H9 (cell line): ENCODE data around the gene RBPJ. TPM values are rescaled to one million over a fixed set of nuclear protein-coding genes. Genes with fewer than 3 reads are reported as not detected.

Experiments used
- DNase-seq: peaks from one replicate; pipeline ENCODE4 v3.0.0-alpha.2; 2017
- H2AFZ ChIP-seq: one replicate; pipeline ENCODE4 v1.6.1; 2013; ENCODE audit warnings: mild to moderate bottlenecking, low read length, control low read depth, moderate library complexity
- H2AK5ac ChIP-seq: 2 replicates; pipeline ENCODE4 v1.6.1; 2013; ENCODE audit warnings: low read length, control low read depth, mixed read lengths; ENCODE audit not compliant: insufficient read length
- H2BK120ac ChIP-seq: one replicate; pipeline ENCODE4 v1.6.1; 2013; ENCODE audit warnings: low read depth, mild to moderate bottlenecking, low read length, control low read depth, inconsistent platforms; ENCODE audit not compliant: poor library complexity, severe bottlenecking
- H2BK12ac ChIP-seq: 2 replicates; pipeline ENCODE4 v1.6.1; 2013; ENCODE audit warnings: low read length, control low read depth, mixed read lengths, low read depth; ENCODE audit not compliant: insufficient read length
- H2BK15ac ChIP-seq: 2 replicates; pipeline ENCODE4 v1.6.1; 2013; ENCODE audit warnings: low read depth, low read length, control low read depth
- H2BK20ac ChIP-seq: one replicate; pipeline ENCODE4 v1.6.1; 2013; ENCODE audit warnings: low read depth, mild to moderate bottlenecking, low read length, control low read depth, inconsistent platforms; ENCODE audit not compliant: poor library complexity, severe bottlenecking
- H2BK5ac ChIP-seq: 2 replicates; pipeline ENCODE4 v1.6.1; 2013; ENCODE audit warnings: low read length, control low read depth, mixed read lengths; ENCODE audit not compliant: insufficient read length
- H3K14ac ChIP-seq: 2 replicates; pipeline ENCODE4 v1.6.1; 2013; ENCODE audit warnings: low read length, control low read depth; ENCODE audit not compliant: insufficient read depth
- H3K18ac ChIP-seq: 2 replicates; pipeline ENCODE4 v1.6.1; 2013; ENCODE audit warnings: low read depth, mild to moderate bottlenecking, mixed read lengths, low read length, control low read depth; ENCODE audit not compliant: insufficient read length
- H3K23ac ChIP-seq: 2 replicates; pipeline ENCODE4 v1.6.1; 2013; ENCODE audit warnings: low read length, control low read depth, mixed read lengths, low read depth; ENCODE audit not compliant: insufficient read length
- H3K23me2 ChIP-seq: 2 replicates; pipeline ENCODE4 v1.6.1; 2013; ENCODE audit warnings: low read depth, mild to moderate bottlenecking, mixed read lengths, low read length, control low read depth; ENCODE audit not compliant: insufficient read length, poor library complexity, severe bottlenecking
- H3K27ac ChIP-seq: 2 replicates; pipeline ENCODE4 v1.5.1; 2013; ENCODE audit warnings: low read length, control low read depth, mixed read lengths, low read depth; ENCODE audit not compliant: insufficient read length
- H3K27me3 ChIP-seq: 2 replicates; pipeline ENCODE4 v1.6.1; 2013; ENCODE audit warnings: low read length, control low read depth, inconsistent platforms; ENCODE audit not compliant: insufficient read depth
- H3K4ac ChIP-seq: 2 replicates; pipeline ENCODE4 v1.6.1; 2013; ENCODE audit warnings: low read depth, mild to moderate bottlenecking, control low read depth, inconsistent platforms, low read length, moderate library complexity
- H3K4me1 ChIP-seq: 2 replicates; pipeline ENCODE4 v1.6.1; 2013; ENCODE audit warnings: low read length, control low read depth, inconsistent platforms; ENCODE audit not compliant: insufficient read depth
- H3K4me2 ChIP-seq: 2 replicates; pipeline ENCODE4 v1.6.1; 2013; ENCODE audit warnings: low read length, control low read depth, mixed read lengths; ENCODE audit not compliant: insufficient read length, insufficient read depth
- H3K56ac ChIP-seq: 2 replicates; pipeline ENCODE4 v1.6.1; 2013; ENCODE audit warnings: low read depth, mild to moderate bottlenecking, mixed read lengths, low read length, control low read depth; ENCODE audit not compliant: insufficient read length
- H3K79me1 ChIP-seq: 2 replicates; pipeline ENCODE4 v1.6.1; 2013; ENCODE audit warnings: low read depth, mild to moderate bottlenecking, moderate library complexity, low read length, control low read depth, inconsistent platforms; ENCODE audit not compliant: insufficient read depth, poor library complexity, severe bottlenecking
- H3K79me2 ChIP-seq: 2 replicates; pipeline ENCODE4 v1.6.1; 2013; ENCODE audit warnings: low read length, control low read depth, inconsistent platforms; ENCODE audit not compliant: insufficient read depth
- H3K9ac ChIP-seq: 2 replicates; pipeline ENCODE4 v1.6.1; 2013; ENCODE audit warnings: low read length, control low read depth, mixed read lengths; ENCODE audit not compliant: insufficient read length; ENCODE audit errors: extremely low read depth
- H3K9me3 ChIP-seq: one replicate; pipeline ENCODE4 v1.6.1; 2013; ENCODE audit warnings: low read depth, low read length, inconsistent platforms; ENCODE audit not compliant: control insufficient read depth
- H3T11ph ChIP-seq: one replicate; pipeline ENCODE4 v1.6.1; 2013; ENCODE audit warnings: mild to moderate bottlenecking, low read length, control low read depth, inconsistent platforms
- H4K20me1 ChIP-seq: one replicate; pipeline ENCODE4 v1.6.1; 2013; ENCODE audit not compliant: control insufficient read depth, insufficient read length, insufficient read depth
- H4K5ac ChIP-seq: 2 replicates; pipeline ENCODE4 v1.6.1; 2013; ENCODE audit warnings: low read depth, mild to moderate bottlenecking, mixed read lengths, low read length, control low read depth; ENCODE audit not compliant: insufficient read length
- H4K8ac ChIP-seq: replicated peaks from 2 replicates; pipeline ENCODE4 v1.6.1; 2013; ENCODE audit warnings: low read length, control low read depth, mixed read lengths, low read depth; ENCODE audit not compliant: insufficient read length
- H4K91ac ChIP-seq: 2 replicates; pipeline ENCODE4 v1.6.1; 2013; ENCODE audit warnings: low read depth, mild to moderate bottlenecking, moderate library complexity, mixed read lengths, low read length, control low read depth; ENCODE audit not compliant: insufficient read length
- H3K27ac Mint-ChIP-seq, 3 experiments: 2 replicates in 2 of 3; 3 replicates in 1 of 3; pipeline ENCODE4 v1.8.0; 2020 to 2021; ENCODE audit warnings: mixed read lengths in 3 of 3, mild to moderate bottlenecking in 1 of 3, moderate library complexity in 1 of 3
- H3K27me3 Mint-ChIP-seq: 2 replicates; pipeline ENCODE4 v1.8.0; 2021; ENCODE audit warnings: low read depth, mild to moderate bottlenecking, moderate library complexity, mixed read lengths
- H3K36me3 Mint-ChIP-seq, 3 experiments: 2 replicates in 2 of 3; 3 replicates in 1 of 3; pipeline ENCODE4 v1.8.0; 2020 to 2021; ENCODE audit warnings: low read depth in 3 of 3, mixed read lengths in 3 of 3; ENCODE audit not compliant: insufficient read depth in 1 of 3
- H3K4me1 Mint-ChIP-seq, 2 experiments: 2 replicates each; pipeline ENCODE4 v1.8.0; 2020; ENCODE audit warnings: mixed read lengths in 2 of 2
- H3K4me3 Mint-ChIP-seq, 2 experiments: 2 replicates in 1 of 2; 3 replicates in 1 of 2; pipeline ENCODE4 v1.8.0; 2020 to 2021; ENCODE audit warnings: mild to moderate bottlenecking in 2 of 2, mixed read lengths in 2 of 2, moderate library complexity in 1 of 2
- H3K9me3 Mint-ChIP-seq, 2 experiments: 2 replicates in 1 of 2; 3 replicates in 1 of 2; pipeline ENCODE4 v1.8.0; 2020; ENCODE audit warnings: mild to moderate bottlenecking in 2 of 2, mixed read lengths in 2 of 2, moderate library complexity in 1 of 2
- WGBS: extraction: QIAGEN DNeasy Blood & Tissue Kit; methylation state at CpG from one replicate; pipeline ENCODE4 v1.1.7; 2013; ENCODE audit warnings: missing lambda C conversion rate, low lambda C conversion rate, mixed read lengths; ENCODE audit not compliant: insufficient read length; ENCODE audit errors: extremely low coverage; 5-methylcytosine and 5-hydroxymethylcytosine counted together
- total RNA-seq: library from RNA; stranded (reverse); gene quantifications from 2 replicates; pipeline ENCODE4 v1.2.1, GENCODE V29; 2021
- TF ChIP-seq, protein P1 (sequence below): fragments of 200-600 bp; sonication (generic); conservative IDR thresholded peaks from 3 replicates; pipeline ENCODE4 v1.8.0; 2021; ENCODE audit warnings: antibody characterized with exemption, mild to moderate bottlenecking

The RBPJ gene
- total RNA-seq, 1 experiment from 2014 or later, result 166 TPM

DNA sequence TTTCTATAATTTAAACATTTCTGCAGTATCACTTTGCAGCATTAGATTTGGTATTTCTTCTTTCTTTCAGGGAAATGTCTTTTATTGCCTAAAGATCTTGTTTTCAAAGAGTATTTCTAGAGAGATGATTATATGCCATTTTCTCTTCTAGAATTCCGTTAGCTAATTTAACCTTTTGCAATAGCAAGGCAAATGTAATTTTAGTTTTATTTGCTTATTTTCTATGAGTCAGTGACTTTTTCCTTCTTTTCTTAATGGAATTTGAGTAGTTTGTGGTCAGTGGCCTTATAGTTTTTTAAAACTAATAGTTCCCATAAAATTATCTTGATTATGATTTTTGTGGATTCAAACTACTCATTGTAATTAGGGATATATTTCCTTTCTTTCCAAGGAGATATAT is 97.3 kb downstream of the RBPJ start:
- H3T11ph ChIP-seq, result no peak overlapping the region
- Mint-ChIP-seq H3K4me3 (no peak overlapping the region), H3K36me3 (peaks cover 28 to 52% (median 41%) of the 10 kb centered on the region in 3 experiments), H3K27ac (no peak overlapping the region; a peak in 1 of 7 replicates), H3K27me3 (no peaks in the 10 kb centered on the region), H3K4me1 (peaks cover 27 to 42% of the 10 kb centered on the region in 2 experiments), H3K9me3 (no peaks in the 10 kb centered on the region)
- H3K79me2 ChIP-seq, result 0 out of 2 replicates have a peak, but pooled peaks cover 2% of the 10 kb centered on the region
- H2BK20ac ChIP-seq, result no peak overlapping the region
- H4K20me1 ChIP-seq, result no peaks in the 10 kb centered on the region
- no peak overlapping the region for H2BK15ac ChIP-seq
- H3K14ac ChIP-seq, result no peak overlapping the region
- peaks cover 5% of the 10 kb centered on the region; the same call in 1 of the 2 replicates for H3K4me1 ChIP-seq
- H3K4me2 ChIP-seq, result no peak overlapping the region
- no peaks in the 10 kb centered on the region for H3K9me3 ChIP-seq
- no peak overlapping the region for H2BK120ac ChIP-seq
- no peak overlapping the region for H3K4ac ChIP-seq
- no peak overlapping the region for H4K91ac ChIP-seq
- H2AK5ac ChIP-seq, result no peak overlapping the region
- no peak for DNase-seq
- no peak overlapping the region for H3K23ac ChIP-seq
- no peak overlapping the region for H2AFZ ChIP-seq
- no peak overlapping the region for H3K18ac ChIP-seq
- H2BK5ac ChIP-seq, result no peak overlapping the region
- no CpG with 5 or more reads among the region's 1 CpG for WGBS
- no peak overlapping the region for H3K9ac ChIP-seq
- H2BK12ac ChIP-seq, result no peak overlapping the region
- no peak overlapping the region for H4K8ac ChIP-seq
- no peaks in the 10 kb centered on the region for H3K27me3 ChIP-seq
- H3K79me1 ChIP-seq, result peaks cover 3% of the 10 kb centered on the region
- TF ChIP-seq, protein P1, sequence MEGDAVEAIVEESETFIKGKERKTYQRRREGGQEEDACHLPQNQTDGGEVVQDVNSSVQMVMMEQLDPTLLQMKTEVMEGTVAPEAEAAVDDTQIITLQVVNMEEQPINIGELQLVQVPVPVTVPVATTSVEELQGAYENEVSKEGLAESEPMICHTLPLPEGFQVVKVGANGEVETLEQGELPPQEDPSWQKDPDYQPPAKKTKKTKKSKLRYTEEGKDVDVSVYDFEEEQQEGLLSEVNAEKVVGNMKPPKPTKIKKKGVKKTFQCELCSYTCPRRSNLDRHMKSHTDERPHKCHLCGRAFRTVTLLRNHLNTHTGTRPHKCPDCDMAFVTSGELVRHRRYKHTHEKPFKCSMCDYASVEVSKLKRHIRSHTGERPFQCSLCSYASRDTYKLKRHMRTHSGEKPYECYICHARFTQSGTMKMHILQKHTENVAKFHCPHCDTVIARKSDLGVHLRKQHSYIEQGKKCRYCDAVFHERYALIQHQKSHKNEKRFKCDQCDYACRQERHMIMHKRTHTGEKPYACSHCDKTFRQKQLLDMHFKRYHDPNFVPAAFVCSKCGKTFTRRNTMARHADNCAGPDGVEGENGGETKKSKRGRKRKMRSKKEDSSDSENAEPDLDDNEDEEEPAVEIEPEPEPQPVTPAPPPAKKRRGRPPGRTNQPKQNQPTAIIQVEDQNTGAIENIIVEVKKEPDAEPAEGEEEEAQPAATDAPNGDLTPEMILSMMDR, result no peak
- H3K23me2 ChIP-seq, result no peaks in the 10 kb centered on the region
- no peak overlapping the region for H3K56ac ChIP-seq
- H4K5ac ChIP-seq, result no peak overlapping the region
- no peak overlapping the region for H3K27ac ChIP-seq
